B cell (primary cell): ENCODE results near the gene ABCA6. TPM values are rescaled to one million over a fixed set of nuclear protein-coding genes. Genes with fewer than 3 reads are reported as not detected.

ENCODE experiments used
- ATAC-seq: fragments of 200-7000 bp; cut with Tn5 transposase; one replicate; pipeline ENCODE4 v1.10.0; 2021; ENCODE audit warnings: low read depth, mild to moderate bottlenecking, moderate number of reproducible peaks, moderate library complexity
- CTCF ChIA-PET: fragments of 350-600 bp; sonication (Branson Sonifier 250); formaldehyde crosslinking; loops from one replicate; lab custom pipeline; 2021; ENCODE audit warnings: antibody characterized with exemption, inconsistent platforms; lab: Charles Lee
- POLR2A ChIA-PET: fragments of 350-600 bp; sonication (Branson Sonifier 250); formaldehyde crosslinking; loops from one replicate; lab custom pipeline; 2021; ENCODE audit warnings: antibody characterized with exemption; lab: Charles Lee
- DNase-seq: peaks from one replicate; pipeline ENCODE4 v3.0.0; 2013
- H2AFZ ChIP-seq: 2 replicates; pipeline ENCODE4 v1.6.1; 2012; ENCODE audit warnings: mild to moderate bottlenecking, low read depth, low read length; ENCODE audit not compliant: insufficient read depth, poor library complexity, severe bottlenecking
- H3K27ac ChIP-seq, 2 donors: 1 replicate in 1 of 2; 2 replicates in 1 of 2; pipeline ENCODE4 v1.5.1; 2012 to 2013; ENCODE audit warnings: low read length in 2 of 2, mild to moderate bottlenecking in 2 of 2, moderate library complexity in 1 of 2
- H3K27me3 ChIP-seq, 4 experiments: fragments of 200-600 bp in 1 of 4; sonication (generic) in 1 of 4; replicated peaks in 1 of 4; 1 replicate in 2 of 4; 2 replicates in 2 of 4; pipeline versions ENCODE4 v1.6.1 to v1.7.0; 2013 to 2016; ENCODE audit warnings: low read length in 3 of 4, mild to moderate bottlenecking in 2 of 4, mixed read lengths in 1 of 4, moderate library complexity in 1 of 4; ENCODE audit not compliant: insufficient read depth in 4 of 4, control insufficient read depth in 3 of 4; ENCODE audit errors: control extremely low read depth in 1 of 4
- H3K36me3 ChIP-seq, 2 experiments: replicated peaks in 1 of 2; 1 replicate in 1 of 2; 2 replicates in 1 of 2; pipeline versions ENCODE4 v1.6.1 to v1.7.1; 2013; ENCODE audit warnings: low read length in 1 of 2; ENCODE audit not compliant: insufficient read depth in 2 of 2, control insufficient read depth in 1 of 2; ENCODE audit errors: control extremely low read depth in 1 of 2, extremely low read depth in 1 of 2
- H3K4me1 ChIP-seq, 2 donors: fragments of 200-600 bp in 1 of 2; sonication (generic) in 1 of 2; 1 replicate in 1 of 2; 2 replicates in 1 of 2; pipeline versions ENCODE4 v1.5.1 to v1.6.1; 2013 to 2017; ENCODE audit warnings: low read length in 2 of 2; ENCODE audit not compliant: control insufficient read depth in 2 of 2, insufficient read depth in 2 of 2
- H3K4me2 ChIP-seq: replicated peaks from 2 replicates; pipeline ENCODE3; 2012; ENCODE audit warnings: mild to moderate bottlenecking, low read depth, low read length; ENCODE audit not compliant: poor library complexity, severe bottlenecking
- H3K4me3 ChIP-seq, 5 experiments: fragments of 200-600 bp in 1 of 5; sonication (generic) in 1 of 5; 1 replicate in 3 of 5; 2 replicates in 2 of 5; pipeline versions ENCODE4 v1.5.1 to v1.7.0; 2011 to 2016; ENCODE audit warnings: low read length in 4 of 5, mild to moderate bottlenecking in 4 of 5, low read depth in 2 of 5, control low read depth in 1 of 5, moderate library complexity in 1 of 5; ENCODE audit not compliant: insufficient read depth in 1 of 5; ENCODE audit errors: control extremely low read depth in 1 of 5, extremely low read depth in 1 of 5
- H3K79me2 ChIP-seq: fragments of 200-600 bp; sonication (generic); one replicate; pipeline ENCODE4 v1.6.0; 2016; ENCODE audit warnings: low read length; ENCODE audit not compliant: control insufficient read depth, insufficient read depth
- H3K9ac ChIP-seq: fragments of 200-600 bp; sonication (generic); 2 replicates; pipeline ENCODE4 v1.6.1; 2017; ENCODE audit warnings: mild to moderate bottlenecking, low read length, moderate library complexity
- H3K9me3 ChIP-seq, 3 donors: one replicate each; pipeline versions ENCODE4 v1.6.1 to v1.7.1; 2013; ENCODE audit warnings: low read length in 2 of 3; ENCODE audit not compliant: control insufficient read depth in 2 of 3, insufficient read depth in 1 of 3; ENCODE audit errors: control extremely low read depth in 1 of 3
- H4K20me1 ChIP-seq: 2 replicates; pipeline ENCODE4 v1.6.0; 2012; ENCODE audit warnings: mild to moderate bottlenecking, low read length; ENCODE audit not compliant: insufficient read depth, control insufficient read depth, poor library complexity, severe bottlenecking
- H3K27ac Mint-ChIP-seq: one replicate; pipeline ENCODE4 v1.8.0; 2021; ENCODE audit warnings: mixed read lengths
- H3K27me3 Mint-ChIP-seq: one replicate; pipeline ENCODE4 v1.8.0; 2021; ENCODE audit warnings: mixed read lengths
- H3K4me1 Mint-ChIP-seq: one replicate; pipeline ENCODE4 v1.8.0; 2021; ENCODE audit warnings: mixed read lengths
- H3K4me3 Mint-ChIP-seq: one replicate; pipeline ENCODE4 v1.8.0; 2021; ENCODE audit warnings: mixed read lengths
- H3K9me3 Mint-ChIP-seq: one replicate; pipeline ENCODE4 v1.8.0; 2022; ENCODE audit warnings: mixed read lengths; ENCODE audit not compliant: insufficient read depth
- EZH2 ChIP-seq: IDR thresholded peaks from 2 replicates; pipeline ENCODE4 v1.6.1; 2012; ENCODE audit warnings: borderline replicate concordance, low read depth, mild to moderate bottlenecking, moderate library complexity, low read length; ENCODE audit not compliant: insufficient read depth, poor library complexity, severe bottlenecking
- WGBS: methylation state at CpG from one replicate; pipeline ENCODE4 v1.1.5; 2013; ENCODE audit warnings: missing lambda C conversion rate; ENCODE audit not compliant: insufficient coverage; 5-methylcytosine and 5-hydroxymethylcytosine counted together
- intact Hi-C: fragments of 100-400 bp; cut with micrococcal nuclease; formaldehyde crosslinking; loops from one replicate; pipeline ENCODE4 v1.10.0; 2022
- polyA plus RNA-seq: library from polyadenylated mRNA; depleted of rRNA; stranded (reverse); fragments of >200 nt; gene quantifications from 2 replicates; pipeline ENCODE4 v1.2.3, GENCODE V29; 2012
- total RNA-seq, 2 donors: library from RNA; stranded (reverse); fragments of 120-200 nt in 1 of 2; gene quantifications; 1 replicate in 1 of 2; 2 replicates in 1 of 2; pipeline versions ENCODE4 v1.2.3 to v1.2.4, GENCODE V29; 2013 to 2022
- TF ChIP-seq, protein P1 (sequence below): fragments of 200-600 bp; IDR thresholded peaks from one replicate; pipeline ENCODE4 v1.8.0; 2022; ENCODE audit warnings: antibody characterized with exemption, mild to moderate bottlenecking

The ABCA6 gene
- total and polyA plus RNA-seq, 2 donors (not counting 1 experiment from before 2014, with no cell fraction given), result 0.18 to 1.4 TPM

DNA sequence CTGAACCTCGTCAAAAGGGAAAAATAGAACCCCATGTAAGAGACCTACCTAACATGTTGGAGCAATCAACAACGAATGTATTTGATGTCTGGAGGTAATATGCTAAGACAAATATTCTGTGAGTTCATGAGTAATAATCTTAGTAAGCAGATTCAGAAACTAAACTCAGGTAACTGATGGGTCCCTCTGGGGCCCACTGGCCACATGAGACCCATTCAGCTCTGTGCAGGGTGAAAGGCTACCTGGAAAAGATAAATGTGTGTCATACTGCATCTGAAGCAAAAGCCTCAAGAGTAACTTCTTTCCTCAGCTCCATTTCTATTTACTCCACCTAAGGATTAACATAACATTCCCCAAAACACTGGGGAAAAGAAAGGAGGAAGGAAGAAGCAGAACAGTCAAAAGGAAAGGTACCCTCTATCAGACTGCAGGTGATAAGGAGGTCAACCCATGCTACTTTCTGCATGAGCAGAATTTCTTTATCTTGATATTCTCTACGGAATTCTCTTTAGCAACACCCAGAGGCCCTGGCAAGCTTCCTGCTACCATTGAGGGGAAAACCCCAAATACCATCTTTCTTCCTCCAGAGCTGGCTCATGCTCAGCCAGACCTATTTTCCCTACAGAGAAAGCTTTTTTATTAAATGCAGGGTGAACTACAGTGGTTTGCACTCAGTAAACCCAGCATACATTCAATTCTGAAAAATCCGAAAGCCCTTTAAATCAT lies 37.7 kb upstream of the ABCA6 start:
- H3K4me3 ChIP-seq, result no peak overlapping the region
- Mint-ChIP-seq H3K4me3 (no peak overlapping the region), H3K27me3 (no peaks in the 10 kb centered on the region), H3K27ac (peak overlapping the region; percentile 13), H3K9me3 (no peaks in the 10 kb centered on the region), H3K4me1 (peaks cover 26% of the 10 kb centered on the region)
- ATAC-seq (no peak), DNase-seq (no peak)
- H3K9me3 ChIP-seq, result no peaks in the 10 kb centered on the region
- H4K20me1 ChIP-seq, result no peaks in the 10 kb centered on the region
- intact Hi-C loops, result no loop called here
- no peaks in the 10 kb centered on the region for H3K36me3 ChIP-seq
- no peaks in the 10 kb centered on the region for H3K79me2 ChIP-seq
- H2AFZ ChIP-seq, result no peak overlapping the region
- no peak overlapping the region for H3K27ac ChIP-seq
- H3K4me2 ChIP-seq, result no peak overlapping the region
- ChIA-PET POLR2A (no interaction called here), CTCF (no interaction called here)
- H3K4me1 ChIP-seq, result peaks cover 6 to 13% of the 10 kb centered on the region in 2 donors
- no peaks in the 10 kb centered on the region for H3K27me3 ChIP-seq
- H3K9ac ChIP-seq, result no peak overlapping the region
- WGBS, result 0% methylated on average over 1 of the region's 4 CpGs
- TF ChIP-seq EZH2, result no peak
- TF ChIP-seq, protein P1, sequence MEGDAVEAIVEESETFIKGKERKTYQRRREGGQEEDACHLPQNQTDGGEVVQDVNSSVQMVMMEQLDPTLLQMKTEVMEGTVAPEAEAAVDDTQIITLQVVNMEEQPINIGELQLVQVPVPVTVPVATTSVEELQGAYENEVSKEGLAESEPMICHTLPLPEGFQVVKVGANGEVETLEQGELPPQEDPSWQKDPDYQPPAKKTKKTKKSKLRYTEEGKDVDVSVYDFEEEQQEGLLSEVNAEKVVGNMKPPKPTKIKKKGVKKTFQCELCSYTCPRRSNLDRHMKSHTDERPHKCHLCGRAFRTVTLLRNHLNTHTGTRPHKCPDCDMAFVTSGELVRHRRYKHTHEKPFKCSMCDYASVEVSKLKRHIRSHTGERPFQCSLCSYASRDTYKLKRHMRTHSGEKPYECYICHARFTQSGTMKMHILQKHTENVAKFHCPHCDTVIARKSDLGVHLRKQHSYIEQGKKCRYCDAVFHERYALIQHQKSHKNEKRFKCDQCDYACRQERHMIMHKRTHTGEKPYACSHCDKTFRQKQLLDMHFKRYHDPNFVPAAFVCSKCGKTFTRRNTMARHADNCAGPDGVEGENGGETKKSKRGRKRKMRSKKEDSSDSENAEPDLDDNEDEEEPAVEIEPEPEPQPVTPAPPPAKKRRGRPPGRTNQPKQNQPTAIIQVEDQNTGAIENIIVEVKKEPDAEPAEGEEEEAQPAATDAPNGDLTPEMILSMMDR, result no peak

DNA sequence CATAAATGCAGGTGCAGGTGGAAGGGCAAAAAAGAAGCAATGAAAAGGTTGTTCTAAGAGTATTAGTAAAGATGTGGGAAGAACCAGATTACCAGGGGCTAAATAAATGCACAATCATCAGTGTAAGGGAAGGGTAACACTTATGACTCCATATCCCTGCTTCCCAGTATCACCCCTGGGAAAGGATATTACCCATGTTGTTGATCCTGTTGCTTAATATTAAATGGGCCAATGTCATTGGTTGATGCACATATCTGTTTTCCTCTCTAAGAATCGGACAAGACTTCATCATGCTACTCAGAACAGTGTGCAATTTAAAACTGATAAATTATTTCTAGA lies 34.7 kb upstream of the ABCA6 start:
- Histone ChIP-seq H3K9ac (no peak overlapping the region), H3K4me3 (no peak overlapping the region), H3K9me3 (no peaks in the 10 kb centered on the region), H4K20me1 (no peaks in the 10 kb centered on the region), H3K4me1 (peaks cover 6 to 13% of the 10 kb centered on the region in 2 donors), H3K79me2 (no peaks in the 10 kb centered on the region), H3K27ac (no peak overlapping the region), H3K27me3 (no peaks in the 10 kb centered on the region), H3K4me2 (no peak overlapping the region), H3K36me3 (no peaks in the 10 kb centered on the region), H2AFZ (no peak overlapping the region)
- intact Hi-C loops, result no loop called here
- Mint-ChIP-seq H3K27ac (no peak overlapping the region), H3K9me3 (no peaks in the 10 kb centered on the region), H3K4me1 (peaks cover 26% of the 10 kb centered on the region), H3K4me3 (no peak overlapping the region), H3K27me3 (no peaks in the 10 kb centered on the region)
- no CpG with 5 or more reads among the region's 1 CpG for WGBS
- ATAC-seq (no peak), DNase-seq (no peak)
- TF ChIP-seq EZH2, result no peak
- TF ChIP-seq, protein P1, result no peak
- POLR2A ChIA-PET, result no interaction called here
- CTCF ChIA-PET, result no interaction called here
